ENCODE results near the gene KLHL18.
"Not testable (repeated sequence)": the region's sequence is repeated elsewhere in the genome, so short reads cannot be mapped to it uniquely, and the experiment has no call there.

KLHL18 gene

GRCh38 chr3:47366833-47367232 is 84.1 kb downstream of the KLHL18 start:
- no peak for FAIRE-seq

GRCh38 chr3:47367631-47368030 is 84.9 kb downstream of the KLHL18 start:
- no peak for FAIRE-seq

GRCh38 chr3:47370020-47370419 is 87.3 kb downstream of the KLHL18 start:
- not testable (repeated sequence) for FAIRE-seq

- FAIRE-seq, result no peak
Observed at GRCh38 chr3:47370887-47371697, 88.3 kb downstream of the KLHL18 start.

- FAIRE-seq, result no peak
Observed at GRCh38 chr3:47374587-47374986, 91.8 kb downstream of the KLHL18 start.

- FAIRE-seq, result no peak
Observed at GRCh38 chr3:47376393-47376792, 93.6 kb downstream of the KLHL18 start.

- no peak for FAIRE-seq
Observed at GRCh38 chr3:47377186-47377585, 94.4 kb downstream of the KLHL18 start.

- FAIRE-seq, result no peak
Observed at GRCh38 chr3:47378869-47379268, 96.1 kb downstream of the KLHL18 start.

- no peak for FAIRE-seq
Observed at GRCh38 chr3:47379411-47379899, 96.7 kb downstream of the KLHL18 start.

- no peak for FAIRE-seq
Observed at GRCh38 chr3:47380026-47380600, 97.4 kb downstream of the KLHL18 start.

- peak; percentile 97 for FAIRE-seq
Observed at GRCh38 chr3:47380601-47381316, 98.0 kb downstream of the KLHL18 start, which contains the start of gene PTPN23. Gene PTPN23, plus strand, starts transcription at chr3:47381021. Its CDS starts 76 bp downstream, at chr3:47381097.

GRCh38 chr3:47381317-47382157 is 98.8 kb downstream of the KLHL18 start:
- no peak for FAIRE-seq

GRCh38 chr3:47384425-47384824 is 101.7 kb downstream of the KLHL18 start:
- no peak for FAIRE-seq

- no peak for FAIRE-seq
Observed at GRCh38 chr3:47385007-47385406, 102.3 kb downstream of the KLHL18 start.

GRCh38 chr3:47385796-47386195 is 103.1 kb downstream of the KLHL18 start:
- no peak for FAIRE-seq

- FAIRE-seq, result no peak
Observed at GRCh38 chr3:47392933-47393332, 110.2 kb downstream of the KLHL18 start.

GRCh38 chr3:47394140-47394870 is 111.6 kb downstream of the KLHL18 start:
- no peak for FAIRE-seq

GRCh38 chr3:47394881-47395280 is 112.1 kb downstream of the KLHL18 start:
- no peak for FAIRE-seq
